Measurements from ENCODE around the gene ZNF593. TPM values are rescaled to one million over a fixed set of nuclear protein-coding genes. Genes with fewer than 3 reads are reported as not detected.
A peak's percentile ranks its signal among the peaks of the same experiment; 100 is the strongest.

Gene ZNF593
- total and polyA plus RNA-seq, 9 of the 15 experiments (the other 6 are each of a cell fraction or from before 2014, with no cell fraction given): 9.8 to 334 (median 48.2) TPM

DNA sequence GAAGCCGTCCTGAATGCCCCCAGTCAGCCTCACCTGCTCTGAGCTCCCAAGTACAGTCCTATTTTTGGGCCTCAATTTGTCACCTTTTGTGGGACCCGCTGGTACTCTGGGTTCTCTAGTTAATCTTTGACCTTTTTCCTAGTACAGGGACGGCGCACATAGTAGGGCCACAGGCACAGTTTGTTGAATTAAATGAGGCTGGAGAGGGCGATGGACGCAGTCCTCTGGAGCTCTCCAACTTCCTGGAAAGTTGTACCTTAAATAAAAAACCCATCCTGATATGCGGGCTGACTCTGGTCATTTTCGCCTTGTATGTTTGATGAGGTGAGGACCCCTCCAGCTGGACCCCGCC is 6.0 kb upstream of the ZNF593 start:
- H3K9ac ChIP-seq (ENCODE audit: insufficient read depth in 1 of 2, low read depth in 2 of 2, low read length in 2 of 2): peak overlapping the region; percentile 7 to 90; a peak in 3 of 4 replicates
- no peaks in the 10 kb centered on the region for H3K9me3 ChIP-seq (replicated peaks; ENCODE audit: control insufficient read depth, insufficient read depth, low read depth, low read length)
- H3K4me1 ChIP-seq (replicated peaks in 1 of 2; ENCODE audit: control insufficient read depth in 2 of 2, insufficient read depth in 2 of 2, low read length in 2 of 2): peaks cover 29 to 55% of the 10 kb centered on the region in 2 experiments
- H2AFZ ChIP-seq (ENCODE audit: low read depth, low read length): peak overlapping the region; percentile 71
- peak overlapping the region; percentile 40 for H3K4me3 ChIP-seq
- H3K9me1 ChIP-seq (ENCODE audit: control insufficient read depth, insufficient read depth, low read length): no peaks in the 10 kb centered on the region
- H3K27me3 ChIP-seq (ENCODE audit: control insufficient read depth in 2 of 2, insufficient read depth in 2 of 2, low read length in 2 of 2): no peaks in the 10 kb centered on the region
- H4K20me1 ChIP-seq (replicated peaks; ENCODE audit: control insufficient read depth, insufficient read depth, low read length): no peaks in the 10 kb centered on the region
- no peaks in the 10 kb centered on the region; the same call in 2 of the 3 replicates for H3K79me2 ChIP-seq (ENCODE audit: control insufficient read depth, insufficient read depth, low read length)
- H3K4me2 ChIP-seq (ENCODE audit: insufficient read depth, low read length): peak overlapping the region; percentile 54
- POLR2A ChIA-PET: interaction anchor here (0.6 kb wide), 2 partner anchors 36 to 68 kb away, joined by 3 to 4 read pairs; no protein-coding TSS in a partner anchor
- H3K27ac ChIP-seq (ENCODE audit: extremely low read depth, low read depth, low read length): no peak overlapping the region
- in situ Hi-C loops (cut with MboI): no loop called here
- ATAC-seq (no peak), DNase-seq (ENCODE audit: extremely low read depth in 1 of 4, low spot score in 3 of 4) (no peak), FAIRE-seq (no peak)
- CTCF ChIA-PET (ENCODE audit: low intra/inter-chr PET ratio): interaction anchor here (0.5 to 2.5 kb wide), 6 partner anchors 21 to 268 kb away, joined by 3 to 20 read pairs (median 8); no protein-coding TSS in a partner anchor
- intact Hi-C loops (cut with micrococcal nuclease): no loop called here
- TF ChIP-seq ZKSCAN1 (IDR thresholded peaks at IDR 0.05; ENCODE audit: low read depth, low read length): peak; percentile 100
- TF ChIP-seq MAZ (CRISPR knock-in tag; conservative IDR thresholded peaks at IDR 0.05 in 1 of 2, IDR thresholded peaks at IDR 0.05 in 1 of 2): no peak
- TF ChIP-seq ADNP (tag; IDR thresholded peaks at IDR 0.05): peak; percentile 72; the same call in 1 of the 2 replicates
- TF ChIP-seq MTF1 (CRISPR knock-in tag; IDR thresholded peaks at IDR 0.05; ENCODE audit: borderline replicate concordance): no peak
- no TSS peak for BruUV-seq (replicated peaks)
- H3K36me3 ChIP-seq (ENCODE audit: control insufficient read depth, insufficient read depth, low read length): no peaks in the 10 kb centered on the region
- WGBS (ENCODE audit: insufficient coverage, low coverage, missing lambda C conversion rate): 72% methylated on average over 9 of the region's 9 CpGs
